ENCODE results near the gene TMEM54. TPM values are rescaled to one million over a fixed set of nuclear protein-coding genes. Genes with fewer than 3 reads are reported as not detected.

TMEM54 gene
- total and polyA plus RNA-seq, 2 experiments from 2014 or later, result 11.2 to 11.7 TPM

DNA sequence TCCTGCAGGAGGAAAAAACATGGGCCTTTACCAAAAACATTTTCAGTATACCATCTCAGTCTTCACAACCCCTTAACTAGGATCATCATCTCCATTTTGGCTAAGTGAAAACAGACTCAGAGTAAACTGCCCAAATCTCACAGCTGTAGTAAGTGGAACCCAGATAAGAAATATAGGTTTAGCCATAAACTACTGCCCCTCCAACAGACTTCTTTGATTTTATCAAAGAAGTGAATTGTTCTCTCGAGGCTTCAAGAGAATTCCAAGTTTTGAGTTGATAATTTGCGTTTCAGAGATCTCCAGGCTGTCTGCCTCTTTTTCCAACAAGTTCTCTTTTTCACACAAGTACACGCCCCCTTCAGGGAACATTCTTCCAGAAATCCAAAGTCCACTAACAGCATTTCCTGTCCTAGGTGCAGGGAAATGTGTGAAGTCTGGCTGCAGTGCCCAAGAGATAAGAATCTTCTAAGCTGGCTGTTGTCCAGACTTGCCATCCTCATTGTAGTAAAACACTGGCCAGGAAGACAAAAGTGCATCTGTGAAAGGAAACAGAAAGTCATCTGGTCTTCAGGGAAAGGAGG is 32.6 kb upstream of the TMEM54 start:
- H3K27me3 Mint-ChIP-seq (ENCODE audit: insufficient read depth, low read depth, poor library complexity), result no peaks in the 10 kb centered on the region
- Histone ChIP-seq H3K36me3 (ENCODE audit: insufficient read depth) (peaks cover 9% of the 10 kb centered on the region; the same call in 1 of the 2 replicates), H4K20me1 (replicated peaks; ENCODE audit: insufficient read depth) (0 out of 2 replicates have a peak, but pooled peaks cover 4% of the 10 kb centered on the region), H3K27ac (ENCODE audit: low read depth) (no peak overlapping the region), H3K79me2 (replicated peaks; ENCODE audit: insufficient read depth) (no peaks in the 10 kb centered on the region), H3K9me2 (ENCODE audit: insufficient read depth) (no peaks in the 10 kb centered on the region), H3K4me3 (no peak overlapping the region), H3K4me2 (no peak overlapping the region), H2AFZ (no peak overlapping the region), H3K4me1 (ENCODE audit: insufficient read depth) (0 out of 2 replicates have a peak, but pooled peaks cover 4% of the 10 kb centered on the region), H3F3A (replicated peaks; ENCODE audit: low read depth) (no peaks in the 10 kb centered on the region; the same call in 1 of the 2 replicates), H3K27me3 (ENCODE audit: insufficient read depth) (peaks cover 14% of the 10 kb centered on the region)
- H3K36me3 Mint-ChIP-seq (ENCODE audit: low read depth), result peaks cover 11% of the 10 kb centered on the region
- H3K9me3 Mint-ChIP-seq, result no peaks in the 10 kb centered on the region
- ATAC-seq (peak; percentile 34), DNase-seq (ENCODE audit: low spot score) (peak; percentile 38)
- TF ChIP-seq JUNB (IDR thresholded peaks at IDR 0.05; ENCODE audit: unreplicated experiment) (no peak), CREB1 (CRISPR knock-in tag; IDR thresholded peaks at IDR 0.05; ENCODE audit: low read depth) (no peak), POLR2AphosphoS5 (IDR thresholded peaks at IDR 0.05; ENCODE audit: low read depth) (no peak), CTCF (conservative IDR thresholded peaks at IDR 0.05; ENCODE audit: low read depth in 2 of 2) (0 out of 4 replicates have a peak, but pooled peaks of 1 of the 2 experiments have one; percentile 17)
- TF ChIP-seq, protein P1, sequence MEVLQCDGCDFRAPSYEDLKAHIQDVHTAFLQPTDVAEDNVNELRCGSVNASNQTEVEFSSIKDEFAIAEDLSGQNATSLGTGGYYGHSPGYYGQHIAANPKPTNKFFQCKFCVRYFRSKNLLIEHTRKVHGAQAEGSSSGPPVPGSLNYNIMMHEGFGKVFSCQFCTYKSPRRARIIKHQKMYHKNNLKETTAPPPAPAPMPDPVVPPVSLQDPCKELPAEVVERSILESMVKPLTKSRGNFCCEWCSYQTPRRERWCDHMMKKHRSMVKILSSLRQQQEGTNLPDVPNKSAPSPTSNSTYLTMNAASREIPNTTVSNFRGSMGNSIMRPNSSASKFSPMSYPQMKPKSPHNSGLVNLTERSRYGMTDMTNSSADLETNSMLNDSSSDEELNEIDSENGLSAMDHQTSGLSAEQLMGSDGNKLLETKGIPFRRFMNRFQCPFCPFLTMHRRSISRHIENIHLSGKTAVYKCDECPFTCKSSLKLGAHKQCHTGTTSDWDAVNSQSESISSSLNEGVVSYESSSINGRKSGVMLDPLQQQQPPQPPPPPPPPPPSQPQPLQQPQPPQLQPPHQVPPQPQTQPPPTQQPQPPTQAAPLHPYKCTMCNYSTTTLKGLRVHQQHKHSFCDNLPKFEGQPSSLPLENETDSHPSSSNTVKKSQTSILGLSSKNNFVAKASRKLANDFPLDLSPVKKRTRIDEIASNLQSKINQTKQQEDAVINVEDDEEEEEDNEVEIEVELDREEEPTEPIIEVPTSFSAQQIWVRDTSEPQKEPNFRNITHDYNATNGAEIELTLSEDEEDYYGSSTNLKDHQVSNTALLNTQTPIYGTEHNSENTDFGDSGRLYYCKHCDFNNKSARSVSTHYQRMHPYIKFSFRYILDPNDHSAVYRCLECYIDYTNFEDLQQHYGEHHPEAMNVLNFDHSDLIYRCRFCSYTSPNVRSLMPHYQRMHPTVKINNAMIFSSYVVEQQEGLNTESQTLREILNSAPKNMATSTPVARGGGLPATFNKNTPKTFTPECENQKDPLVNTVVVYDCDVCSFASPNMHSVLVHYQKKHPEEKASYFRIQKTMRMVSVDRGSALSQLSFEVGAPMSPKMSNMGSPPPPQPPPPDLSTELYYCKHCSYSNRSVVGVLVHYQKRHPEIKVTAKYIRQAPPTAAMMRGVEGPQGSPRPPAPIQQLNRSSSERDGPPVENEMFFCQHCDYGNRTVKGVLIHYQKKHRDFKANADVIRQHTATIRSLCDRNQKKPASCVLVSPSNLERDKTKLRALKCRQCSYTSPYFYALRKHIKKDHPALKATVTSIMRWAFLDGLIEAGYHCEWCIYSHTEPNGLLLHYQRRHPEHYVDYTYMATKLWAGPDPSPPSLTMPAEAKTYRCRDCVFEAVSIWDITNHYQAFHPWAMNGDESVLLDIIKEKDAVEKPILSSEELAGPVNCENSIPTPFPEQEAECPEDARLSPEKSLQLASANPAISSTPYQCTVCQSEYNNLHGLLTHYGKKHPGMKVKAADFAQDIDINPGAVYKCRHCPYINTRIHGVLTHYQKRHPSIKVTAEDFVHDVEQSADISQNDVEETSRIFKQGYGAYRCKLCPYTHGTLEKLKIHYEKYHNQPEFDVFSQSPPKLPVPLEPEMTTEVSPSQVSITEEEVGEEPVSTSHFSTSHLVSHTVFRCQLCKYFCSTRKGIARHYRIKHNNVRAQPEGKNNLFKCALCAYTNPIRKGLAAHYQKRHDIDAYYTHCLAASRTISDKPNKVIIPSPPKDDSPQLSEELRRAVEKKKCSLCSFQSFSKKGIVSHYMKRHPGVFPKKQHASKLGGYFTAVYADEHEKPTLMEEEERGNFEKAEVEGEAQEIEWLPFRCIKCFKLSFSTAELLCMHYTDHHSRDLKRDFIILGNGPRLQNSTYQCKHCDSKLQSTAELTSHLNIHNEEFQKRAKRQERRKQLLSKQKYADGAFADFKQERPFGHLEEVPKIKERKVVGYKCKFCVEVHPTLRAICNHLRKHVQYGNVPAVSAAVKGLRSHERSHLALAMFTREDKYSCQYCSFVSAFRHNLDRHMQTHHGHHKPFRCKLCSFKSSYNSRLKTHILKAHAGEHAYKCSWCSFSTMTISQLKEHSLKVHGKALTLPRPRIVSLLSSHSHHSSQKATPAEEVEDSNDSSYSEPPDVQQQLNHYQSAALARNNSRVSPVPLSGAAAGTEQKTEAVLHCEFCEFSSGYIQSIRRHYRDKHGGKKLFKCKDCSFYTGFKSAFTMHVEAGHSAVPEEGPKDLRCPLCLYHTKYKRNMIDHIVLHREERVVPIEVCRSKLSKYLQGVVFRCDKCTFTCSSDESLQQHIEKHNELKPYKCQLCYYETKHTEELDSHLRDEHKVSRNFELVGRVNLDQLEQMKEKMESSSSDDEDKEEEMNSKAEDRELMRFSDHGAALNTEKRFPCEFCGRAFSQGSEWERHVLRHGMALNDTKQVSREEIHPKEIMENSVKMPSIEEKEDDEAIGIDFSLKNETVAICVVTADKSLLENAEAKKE (CRISPR knock-in tag; IDR thresholded peaks at IDR 0.05), result no peak
- H3K27ac Mint-ChIP-seq, result 0 out of 2 replicates have a peak overlapping the region, but pooled peaks have one; percentile 47
- H3K4me1 Mint-ChIP-seq, result peaks cover 6% of the 10 kb centered on the region; the same call in 2 of the 3 replicates
- no peak overlapping the region for H3K4me3 Mint-ChIP-seq
